Measurements from ENCODE around the gene APLF.

DNA sequence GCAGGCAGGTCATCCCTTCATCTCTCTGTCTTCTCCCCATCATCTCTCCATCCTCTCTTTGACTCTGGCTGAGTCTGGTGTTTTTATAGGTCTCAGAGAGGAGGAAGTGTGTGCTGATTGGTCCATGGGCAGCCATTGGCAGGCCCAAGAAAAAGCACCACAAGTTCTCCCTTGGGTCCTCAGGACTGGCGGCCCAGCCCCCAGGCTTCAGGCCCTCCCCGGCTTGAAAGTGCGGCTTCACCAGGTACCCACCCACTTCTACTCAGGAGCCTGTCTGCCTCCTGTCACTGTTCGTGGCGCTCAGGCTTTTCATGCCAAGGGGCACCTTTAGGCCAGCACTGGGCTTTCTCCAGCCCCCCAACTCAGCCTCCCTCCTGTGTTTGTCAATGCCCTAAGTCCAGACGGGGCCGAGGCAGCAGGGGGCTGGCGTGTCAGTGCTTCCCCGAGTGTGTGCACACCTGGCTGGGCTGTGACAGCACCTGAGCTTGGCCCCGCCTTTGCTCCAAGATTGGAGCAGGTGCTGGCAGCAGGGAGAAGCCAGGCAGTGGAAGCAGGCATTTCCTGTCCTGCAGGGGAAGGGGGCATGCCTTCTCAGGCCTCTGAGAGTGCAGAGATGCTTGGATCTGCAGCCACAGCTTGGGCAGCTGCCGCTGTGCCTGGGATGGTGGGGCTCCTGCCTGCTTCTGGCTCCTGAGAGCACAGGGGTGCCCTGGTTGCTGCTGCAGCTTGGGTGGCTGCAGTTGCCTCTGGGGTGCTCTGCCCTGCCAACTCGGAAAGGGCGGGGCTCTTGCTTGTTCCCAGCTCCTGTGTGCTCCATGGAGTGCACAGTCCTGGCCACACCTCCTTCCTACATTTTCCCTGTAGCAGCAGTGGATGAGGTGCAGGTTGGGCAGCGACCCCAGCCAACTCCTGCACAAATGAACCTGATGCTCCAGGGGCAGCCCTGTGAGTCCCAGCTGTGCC, 34.4 kb upstream of the APLF start:
- TF ChIP-seq, protein P1, sequence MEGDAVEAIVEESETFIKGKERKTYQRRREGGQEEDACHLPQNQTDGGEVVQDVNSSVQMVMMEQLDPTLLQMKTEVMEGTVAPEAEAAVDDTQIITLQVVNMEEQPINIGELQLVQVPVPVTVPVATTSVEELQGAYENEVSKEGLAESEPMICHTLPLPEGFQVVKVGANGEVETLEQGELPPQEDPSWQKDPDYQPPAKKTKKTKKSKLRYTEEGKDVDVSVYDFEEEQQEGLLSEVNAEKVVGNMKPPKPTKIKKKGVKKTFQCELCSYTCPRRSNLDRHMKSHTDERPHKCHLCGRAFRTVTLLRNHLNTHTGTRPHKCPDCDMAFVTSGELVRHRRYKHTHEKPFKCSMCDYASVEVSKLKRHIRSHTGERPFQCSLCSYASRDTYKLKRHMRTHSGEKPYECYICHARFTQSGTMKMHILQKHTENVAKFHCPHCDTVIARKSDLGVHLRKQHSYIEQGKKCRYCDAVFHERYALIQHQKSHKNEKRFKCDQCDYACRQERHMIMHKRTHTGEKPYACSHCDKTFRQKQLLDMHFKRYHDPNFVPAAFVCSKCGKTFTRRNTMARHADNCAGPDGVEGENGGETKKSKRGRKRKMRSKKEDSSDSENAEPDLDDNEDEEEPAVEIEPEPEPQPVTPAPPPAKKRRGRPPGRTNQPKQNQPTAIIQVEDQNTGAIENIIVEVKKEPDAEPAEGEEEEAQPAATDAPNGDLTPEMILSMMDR (IDR thresholded peaks at IDR 0.05; ENCODE audit: low read length) = no peak
- TF ChIP-seq EZH2 (IDR thresholded peaks at IDR 0.05; ENCODE audit: borderline replicate concordance, low read length) = no peak
